Measurements from ENCODE around the gene DTWD2. TPM values are rescaled to one million over a fixed set of nuclear protein-coding genes. Genes with fewer than 3 reads are reported as not detected.

Gene DTWD2
- total and polyA plus RNA-seq, 7 experiments from 2014 or later = 2.5 to 5.8 (median 3.4) TPM

DNA sequence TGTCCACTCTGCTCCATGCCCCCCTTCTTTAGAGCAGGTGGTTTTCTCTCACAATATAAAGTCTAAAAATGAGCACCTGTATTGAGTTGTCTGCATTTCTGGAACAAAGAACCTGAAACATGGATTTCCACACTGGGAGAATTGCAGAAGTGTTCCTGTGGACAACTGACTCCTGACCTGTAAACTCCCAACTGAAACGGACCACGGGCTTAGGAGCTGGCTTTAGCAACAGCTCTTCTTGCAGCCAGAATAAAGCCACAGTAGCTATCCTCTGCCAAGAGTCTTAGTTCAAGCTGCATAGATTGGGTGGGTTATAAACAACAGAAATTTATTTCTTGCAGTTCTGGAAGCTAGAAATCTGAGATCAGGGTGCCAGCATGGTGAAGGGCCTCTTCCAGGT, 194.7 kb downstream of the DTWD2 start:
- H3K27ac Mint-ChIP-seq = no peak overlapping the region
- ATAC-seq (no peak), DNase-seq (no peak)
- Histone ChIP-seq H3K4me1 (ENCODE audit: control insufficient read depth in 2 of 2, insufficient read depth in 2 of 2, low read length in 2 of 2) (no peaks in the 10 kb centered on the region), H3K36me3 (ENCODE audit: control insufficient read depth in 2 of 3, insufficient read depth in 3 of 3, low read length in 3 of 3) (no peaks in the 10 kb centered on the region), H3K27ac (ENCODE audit: low read depth, low read length) (no peak overlapping the region), H3K27me3 (ENCODE audit: control insufficient read depth in 2 of 2, insufficient read depth in 2 of 2, low read length in 2 of 2) (no peaks in the 10 kb centered on the region), H3K9me3 (ENCODE audit: control insufficient read depth in 2 of 3, low read length in 3 of 3) (no peaks in the 10 kb centered on the region), H3K4me3 (ENCODE audit: low read length) (no peak overlapping the region)
- H3K4me3 Mint-ChIP-seq = no peak overlapping the region
- POLR2A ChIA-PET = no interaction called here
- no peaks in the 10 kb centered on the region for H3K27me3 Mint-ChIP-seq
- no peaks in the 10 kb centered on the region for H3K36me3 Mint-ChIP-seq
- CTCF ChIA-PET = no interaction called here
- intact Hi-C loops (cut with micrococcal nuclease) = loop anchor here in 1 of 2 donors (2.0 kb wide), 1 partner anchor 1339 kb away; no protein-coding TSS in a partner anchor
- no peaks in the 10 kb centered on the region for H3K9me3 Mint-ChIP-seq
- no peaks in the 10 kb centered on the region for H3K4me1 Mint-ChIP-seq

DNA sequence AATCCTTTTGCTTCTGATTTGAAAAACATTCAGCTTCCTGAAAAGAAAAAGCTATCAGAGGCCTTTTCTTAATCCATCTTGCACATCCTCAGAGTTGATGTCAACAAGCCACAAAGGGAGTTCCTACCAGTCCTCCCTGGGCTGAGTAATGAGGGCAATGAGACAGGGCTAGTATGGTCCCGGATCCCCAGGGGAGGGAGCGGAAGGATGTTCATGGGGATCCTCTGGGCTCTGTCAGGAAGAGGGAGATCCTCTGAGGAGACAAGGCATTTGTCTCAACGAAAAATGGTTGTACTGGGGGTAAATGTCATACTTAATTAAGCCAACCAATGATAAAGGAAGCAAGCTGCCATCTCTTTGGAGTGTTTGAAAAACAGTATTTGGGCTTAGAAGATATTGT, 195.3 kb downstream of the DTWD2 start:
- Histone ChIP-seq H3K9me3 (ENCODE audit: control insufficient read depth in 2 of 3, low read length in 3 of 3) (no peaks in the 10 kb centered on the region), H3K27me3 (ENCODE audit: control insufficient read depth in 2 of 2, insufficient read depth in 2 of 2, low read length in 2 of 2) (no peaks in the 10 kb centered on the region), H3K4me1 (ENCODE audit: control insufficient read depth in 2 of 2, insufficient read depth in 2 of 2, low read length in 2 of 2) (no peaks in the 10 kb centered on the region), H3K27ac (ENCODE audit: low read depth, low read length) (no peak overlapping the region), H3K36me3 (ENCODE audit: control insufficient read depth in 2 of 3, insufficient read depth in 3 of 3, low read length in 3 of 3) (no peaks in the 10 kb centered on the region), H3K4me3 (ENCODE audit: low read length) (no peak overlapping the region)
- Mint-ChIP-seq H3K27ac (no peak overlapping the region), H3K4me3 (no peak overlapping the region), H3K9me3 (no peaks in the 10 kb centered on the region), H3K4me1 (no peaks in the 10 kb centered on the region), H3K36me3 (peaks cover 0 to 3% (median 0%) of the 10 kb centered on the region in 5 donors), H3K27me3 (no peaks in the 10 kb centered on the region)
- ATAC-seq = no peak
- POLR2A ChIA-PET = no interaction called here
- intact Hi-C loops (cut with micrococcal nuclease) = loop anchor here in 1 of 2 donors (2.0 kb wide), 1 partner anchor 1338 kb away; no protein-coding TSS in a partner anchor
- no peak for DNase-seq
- CTCF ChIA-PET = no interaction called here

DNA sequence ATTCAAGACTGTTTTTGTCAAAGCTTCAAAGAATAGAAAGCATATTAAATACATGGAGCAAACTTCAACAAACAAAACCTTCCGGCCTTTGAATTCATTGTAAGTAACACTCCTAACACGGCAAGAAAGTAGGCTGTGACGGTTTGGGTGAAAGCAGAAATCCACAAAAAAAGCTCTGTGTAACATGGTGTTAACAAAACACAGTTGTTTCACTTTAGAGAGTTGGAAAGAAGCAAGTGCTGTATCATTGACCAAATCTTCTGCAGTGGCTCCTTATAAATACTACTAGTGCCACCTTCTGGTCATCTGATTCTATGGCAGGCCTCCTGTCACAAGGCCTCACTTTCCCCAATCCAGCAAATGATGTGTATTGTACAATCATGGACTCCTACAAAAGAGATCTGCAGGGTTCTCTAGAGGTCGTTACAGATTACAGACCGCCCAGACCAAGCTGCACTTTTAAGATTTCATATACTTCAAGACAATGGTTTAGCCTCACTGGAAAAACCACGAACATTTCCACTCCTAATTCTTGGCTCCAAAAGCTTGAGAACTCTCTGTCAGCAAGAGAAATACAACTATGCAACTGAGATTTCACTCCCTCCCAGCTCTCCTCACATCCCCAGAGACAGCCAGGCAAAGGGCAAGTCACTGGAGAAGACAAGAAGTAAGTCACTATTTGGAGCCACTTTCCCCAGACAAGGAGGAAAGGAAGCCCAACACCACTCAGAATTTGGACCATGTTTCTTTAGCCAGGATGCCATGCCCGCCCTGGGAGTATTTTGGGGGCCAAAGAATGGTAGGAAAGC, 196.2 kb downstream of the DTWD2 start:
- Histone ChIP-seq H3K4me1 (ENCODE audit: control insufficient read depth in 2 of 2, insufficient read depth in 2 of 2, low read length in 2 of 2) (no peaks in the 10 kb centered on the region), H3K36me3 (ENCODE audit: control insufficient read depth in 2 of 3, insufficient read depth in 3 of 3, low read length in 3 of 3) (no peaks in the 10 kb centered on the region), H3K27ac (ENCODE audit: low read depth, low read length) (no peak overlapping the region), H3K9me3 (ENCODE audit: control insufficient read depth in 2 of 3, low read length in 3 of 3) (no peaks in the 10 kb centered on the region), H3K27me3 (ENCODE audit: control insufficient read depth in 2 of 2, insufficient read depth in 2 of 2, low read length in 2 of 2) (no peaks in the 10 kb centered on the region), H3K4me3 (ENCODE audit: low read length) (no peak overlapping the region)
- peaks cover 0 to 3% (median 0%) of the 10 kb centered on the region in 5 donors for H3K36me3 Mint-ChIP-seq
- no peak overlapping the region for H3K27ac Mint-ChIP-seq
- intact Hi-C loops (cut with micrococcal nuclease) = loop anchor here in 1 of 2 donors (2.0 kb wide), 1 partner anchor 1337 kb away; no protein-coding TSS in a partner anchor
- H3K4me3 Mint-ChIP-seq = no peak overlapping the region
- DNase-seq (peak in 5 of 9 donors; percentile 6 to 26 (median 11)), ATAC-seq (peak; percentile 60)
- ChIA-PET POLR2A (no interaction called here), CTCF (no interaction called here)
- no peaks in the 10 kb centered on the region for H3K4me1 Mint-ChIP-seq
- H3K27me3 Mint-ChIP-seq = no peaks in the 10 kb centered on the region
- no peaks in the 10 kb centered on the region for H3K9me3 Mint-ChIP-seq

DNA sequence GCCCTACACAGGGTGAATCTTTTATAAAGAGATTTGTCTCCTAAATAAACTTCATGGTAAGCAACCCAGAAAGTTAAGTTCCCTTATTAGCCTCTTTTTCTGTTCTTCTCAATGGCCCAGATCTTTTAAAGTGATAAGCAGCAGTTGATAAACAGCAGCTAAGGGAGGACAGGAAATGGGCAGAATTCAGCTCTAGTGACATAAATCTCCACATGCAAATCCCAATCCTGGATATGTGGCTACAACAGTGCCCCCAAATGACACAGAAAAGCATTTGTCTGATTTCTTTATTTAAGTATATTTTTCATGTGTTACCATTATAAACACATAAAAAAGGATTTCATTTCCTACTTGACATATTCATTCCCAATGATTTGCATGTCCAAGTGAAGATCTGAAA, 199.0 kb downstream of the DTWD2 start:
- ATAC-seq (no peak), DNase-seq (no peak)
- H3K27ac ChIP-seq (ENCODE audit: low read depth, low read length) = no peak overlapping the region
- Mint-ChIP-seq H3K27me3 (no peaks in the 10 kb centered on the region), H3K27ac (no peak overlapping the region), H3K36me3 (peaks cover 0 to 3% (median 0%) of the 10 kb centered on the region in 5 donors), H3K9me3 (no peaks in the 10 kb centered on the region), H3K4me1 (no peaks in the 10 kb centered on the region), H3K4me3 (no peak overlapping the region)
- intact Hi-C loops (cut with micrococcal nuclease) = no loop called here
- H3K4me3 ChIP-seq (ENCODE audit: low read length) = no peak overlapping the region
- H3K36me3 ChIP-seq (ENCODE audit: control insufficient read depth in 2 of 3, insufficient read depth in 3 of 3, low read length in 3 of 3) = no peaks in the 10 kb centered on the region
- H3K4me1 ChIP-seq (ENCODE audit: control insufficient read depth in 2 of 2, insufficient read depth in 2 of 2, low read length in 2 of 2) = no peaks in the 10 kb centered on the region
- H3K27me3 ChIP-seq (ENCODE audit: control insufficient read depth in 2 of 2, insufficient read depth in 2 of 2, low read length in 2 of 2) = no peaks in the 10 kb centered on the region
- ChIA-PET POLR2A (no interaction called here), CTCF (no interaction called here)
- H3K9me3 ChIP-seq (ENCODE audit: control insufficient read depth in 2 of 3, low read length in 3 of 3) = no peaks in the 10 kb centered on the region

DNA sequence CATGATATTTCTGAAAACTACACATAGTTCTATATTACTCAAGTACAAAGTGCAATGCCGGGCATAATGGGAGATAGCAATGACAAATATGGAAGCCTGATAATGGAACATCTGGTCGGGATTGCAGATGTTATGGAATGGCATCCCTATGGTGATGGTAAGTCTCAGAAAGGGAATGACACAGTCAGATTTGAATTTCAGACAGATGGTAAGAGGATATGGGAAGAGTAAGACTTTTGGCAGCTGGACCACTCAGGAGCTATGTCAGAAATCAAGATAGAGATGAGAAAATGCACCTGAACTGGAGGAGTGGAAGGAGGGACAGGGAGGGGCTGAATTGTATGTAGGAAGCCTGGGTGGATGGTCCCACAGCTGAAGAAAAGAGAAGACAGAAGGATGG, 200.0 kb downstream of the DTWD2 start:
- no peaks in the 10 kb centered on the region for H3K4me1 Mint-ChIP-seq
- peaks cover 0 to 1% (median 0%) of the 10 kb centered on the region in 11 donors for H3K9me3 Mint-ChIP-seq
- Histone ChIP-seq H3K4me3 (ENCODE audit: low read length) (no peak overlapping the region), H3K36me3 (ENCODE audit: control insufficient read depth in 2 of 3, insufficient read depth in 3 of 3, low read length in 3 of 3) (no peaks in the 10 kb centered on the region), H3K27ac (ENCODE audit: low read depth, low read length) (no peak overlapping the region), H3K9me3 (ENCODE audit: control insufficient read depth in 2 of 3, low read length in 3 of 3) (no peaks in the 10 kb centered on the region), H3K4me1 (ENCODE audit: control insufficient read depth in 2 of 2, insufficient read depth in 2 of 2, low read length in 2 of 2) (no peaks in the 10 kb centered on the region), H3K27me3 (ENCODE audit: control insufficient read depth in 2 of 2, insufficient read depth in 2 of 2, low read length in 2 of 2) (no peaks in the 10 kb centered on the region)
- ChIA-PET POLR2A (no interaction called here), CTCF (no interaction called here)
- intact Hi-C loops (cut with micrococcal nuclease) = no loop called here
- peaks cover 0 to 3% (median 0%) of the 10 kb centered on the region in 5 donors for H3K36me3 Mint-ChIP-seq
- H3K27ac Mint-ChIP-seq = no peak overlapping the region
- no peaks in the 10 kb centered on the region for H3K27me3 Mint-ChIP-seq
- no peak for ATAC-seq
- no peak for DNase-seq
- no peak overlapping the region for H3K4me3 Mint-ChIP-seq

Small RNAs within 50 kb of the gene (microRNA-seq; reads per million reads assigned to microRNA genes)
- gene MIR1244-2 (ENCODE audit: borderline microRNAs expressed) = not detected

Other genes with a start within 250 kb of the DTWD2 start
- gene DMXL1, start 82.5 kb upstream of the DTWD2 start, total RNA-seq = 10 to 100 TPM; 30.5 to 40.8 (median 32.4) TPM
- gene DMXL1, start 82.5 kb upstream of the DTWD2 start, polyA plus RNA-seq = 10 to 100 TPM; 16.5 to 17.0 TPM

Measured in naive thymus-derived CD4-positive, alpha-beta T cell (primary cell).